KMS-11 (cell line): ENCODE data around the gene DRC3.

Source experiments
- H2AFZ ChIP-seq: fragments of 200-600 bp; sonication (generic); 2 replicates; pipeline ENCODE4 v1.6.1; 2016; ENCODE audit warnings: antibody characterized with exemption, mixed run types, low read depth
- H3K27ac ChIP-seq: fragments of 200-600 bp; sonication (generic); 2 replicates; pipeline ENCODE4 v1.6.1; 2016; ENCODE audit warnings: mild to moderate bottlenecking, mixed run types
- H3K27me3 ChIP-seq: fragments of 200-600 bp; sonication (generic); 2 replicates; pipeline ENCODE4 v1.6.1; 2017; ENCODE audit warnings: mild to moderate bottlenecking, low read depth, mixed run types, moderate library complexity; ENCODE audit not compliant: insufficient read depth
- H3K36me3 ChIP-seq: fragments of 200-600 bp; sonication (generic); 2 replicates; pipeline ENCODE4 v1.6.1; 2017; ENCODE audit warnings: mild to moderate bottlenecking, mixed run types; ENCODE audit not compliant: insufficient read depth
- H3K4me1 ChIP-seq: fragments of 200-600 bp; sonication (generic); 2 replicates; pipeline ENCODE4 v1.6.1; 2016; ENCODE audit warnings: mild to moderate bottlenecking, low read depth, mixed run types; ENCODE audit not compliant: poor library complexity, severe bottlenecking
- H3K4me2 ChIP-seq: fragments of 200-600 bp; sonication (generic); 2 replicates; pipeline ENCODE4 v1.7.0; 2016; ENCODE audit warnings: mild to moderate bottlenecking, mixed run types
- H3K4me3 ChIP-seq: fragments of 200-600 bp; sonication (generic); IDR thresholded peaks from 2 replicates; pipeline ENCODE4 v1.6.1; 2017; ENCODE audit warnings: low read depth, low read length, mixed read lengths; ENCODE audit not compliant: insufficient read depth
- H3K79me2 ChIP-seq: fragments of 200-600 bp; sonication (generic); 2 replicates; pipeline ENCODE4 v1.6.1; 2016; ENCODE audit warnings: low read depth, mixed run types; ENCODE audit not compliant: insufficient read depth
- H3K9ac ChIP-seq: fragments of 200-600 bp; sonication (generic); 2 replicates; pipeline ENCODE4 v1.6.1; 2016; ENCODE audit warnings: mild to moderate bottlenecking, mixed run types
- H4K20me1 ChIP-seq: fragments of 200-600 bp; sonication (generic); 2 replicates; pipeline ENCODE4 v1.6.1; 2016; ENCODE audit warnings: mild to moderate bottlenecking, mixed run types; ENCODE audit not compliant: insufficient read depth
- TF ChIP-seq, protein P1 (sequence below): fragments of 200-600 bp; sonication (generic); conservative IDR thresholded peaks from 2 replicates; pipeline ENCODE4 v1.6.1; 2017; ENCODE audit warnings: low read depth, mild to moderate bottlenecking, antibody characterized with exemption, low read length, moderate library complexity, mixed read lengths

Gene DRC3

DNA sequence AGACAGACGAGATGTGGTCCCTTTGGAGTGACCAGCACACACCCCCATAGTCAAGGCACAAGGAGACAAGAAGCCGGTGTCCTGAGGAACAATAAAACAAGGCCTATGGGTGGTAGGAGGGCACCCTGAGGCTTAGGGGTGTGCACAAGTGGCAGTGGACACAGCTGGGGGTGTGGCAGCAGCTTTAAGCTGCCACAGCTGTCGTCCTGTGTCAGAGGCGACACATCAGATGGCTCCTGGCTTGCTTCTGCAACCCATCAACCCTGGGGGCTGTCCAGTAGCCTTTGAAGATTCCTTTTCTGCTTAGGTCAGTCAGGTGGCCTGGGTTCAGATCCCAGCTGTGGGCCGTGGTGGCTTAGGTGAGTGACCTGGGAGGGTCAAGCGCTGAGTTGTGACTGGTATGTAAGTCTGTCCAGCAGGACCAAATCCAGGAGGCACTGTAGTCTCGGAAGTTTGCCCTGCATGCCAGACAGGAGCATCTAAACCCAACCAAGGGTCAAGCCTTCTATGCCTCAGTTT, 15.8 kb downstream of the DRC3 start:
- Histone ChIP-seq H2AFZ (no peak overlapping the region), H4K20me1 (no peaks in the 10 kb centered on the region), H3K4me3 (no peak overlapping the region), H3K36me3 (no peaks in the 10 kb centered on the region), H3K9ac (no peak overlapping the region), H3K4me1 (no peaks in the 10 kb centered on the region), H3K27ac (no peak overlapping the region), H3K27me3 (no peaks in the 10 kb centered on the region), H3K79me2 (no peaks in the 10 kb centered on the region), H3K4me2 (no peak overlapping the region)
- TF ChIP-seq, protein P1, sequence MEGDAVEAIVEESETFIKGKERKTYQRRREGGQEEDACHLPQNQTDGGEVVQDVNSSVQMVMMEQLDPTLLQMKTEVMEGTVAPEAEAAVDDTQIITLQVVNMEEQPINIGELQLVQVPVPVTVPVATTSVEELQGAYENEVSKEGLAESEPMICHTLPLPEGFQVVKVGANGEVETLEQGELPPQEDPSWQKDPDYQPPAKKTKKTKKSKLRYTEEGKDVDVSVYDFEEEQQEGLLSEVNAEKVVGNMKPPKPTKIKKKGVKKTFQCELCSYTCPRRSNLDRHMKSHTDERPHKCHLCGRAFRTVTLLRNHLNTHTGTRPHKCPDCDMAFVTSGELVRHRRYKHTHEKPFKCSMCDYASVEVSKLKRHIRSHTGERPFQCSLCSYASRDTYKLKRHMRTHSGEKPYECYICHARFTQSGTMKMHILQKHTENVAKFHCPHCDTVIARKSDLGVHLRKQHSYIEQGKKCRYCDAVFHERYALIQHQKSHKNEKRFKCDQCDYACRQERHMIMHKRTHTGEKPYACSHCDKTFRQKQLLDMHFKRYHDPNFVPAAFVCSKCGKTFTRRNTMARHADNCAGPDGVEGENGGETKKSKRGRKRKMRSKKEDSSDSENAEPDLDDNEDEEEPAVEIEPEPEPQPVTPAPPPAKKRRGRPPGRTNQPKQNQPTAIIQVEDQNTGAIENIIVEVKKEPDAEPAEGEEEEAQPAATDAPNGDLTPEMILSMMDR: no peak

DNA sequence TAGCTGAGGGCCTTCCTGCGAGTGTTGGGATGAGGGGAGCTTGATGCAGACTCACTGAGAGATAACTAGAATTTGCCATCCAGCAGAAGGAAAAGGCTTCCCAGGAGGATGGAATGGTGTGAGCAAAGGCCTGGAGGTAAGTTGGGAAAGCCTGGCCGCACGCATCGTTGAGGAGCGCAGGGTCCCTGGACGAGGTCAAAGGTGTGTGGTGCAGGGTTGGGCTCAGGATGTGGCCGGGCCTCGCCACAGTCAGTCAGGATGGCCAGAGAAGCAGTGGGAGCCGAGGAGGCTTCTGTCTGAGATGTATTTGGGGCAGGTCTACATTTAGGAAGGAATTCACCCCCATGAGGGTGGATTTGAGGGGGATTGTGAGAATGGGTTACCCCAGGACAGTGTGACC, 16.4 kb downstream of the DRC3 start:
- Histone ChIP-seq H3K27ac (no peak overlapping the region), H3K4me1 (no peaks in the 10 kb centered on the region), H3K9ac (no peak overlapping the region), H3K27me3 (no peaks in the 10 kb centered on the region), H2AFZ (no peak overlapping the region), H3K36me3 (no peaks in the 10 kb centered on the region), H4K20me1 (no peaks in the 10 kb centered on the region), H3K4me2 (no peak overlapping the region), H3K4me3 (no peak overlapping the region), H3K79me2 (no peaks in the 10 kb centered on the region)
- TF ChIP-seq, protein P1: no peak

DNA sequence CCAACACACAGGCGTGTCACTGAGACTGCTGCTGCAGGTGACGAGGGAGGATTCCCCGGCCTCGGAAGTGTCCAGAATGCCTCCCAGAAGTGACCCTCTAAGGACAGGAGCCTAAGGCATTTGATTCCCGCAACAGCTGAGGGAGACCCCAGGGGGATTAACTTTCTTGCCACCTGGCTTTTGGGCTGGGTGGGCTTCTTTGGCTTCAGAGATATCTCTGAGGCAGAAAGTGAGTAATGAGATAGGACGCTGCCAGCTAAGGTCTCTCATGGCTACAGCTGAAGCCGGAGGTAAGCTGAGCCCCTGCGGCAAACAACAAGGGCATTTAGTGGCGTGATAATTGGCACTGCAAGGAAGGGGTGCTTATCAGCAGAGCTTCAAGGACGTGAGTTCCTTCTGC, 17.0 kb downstream of the DRC3 start:
- Histone ChIP-seq H3K9ac (no peak overlapping the region), H3K27me3 (no peaks in the 10 kb centered on the region), H4K20me1 (no peaks in the 10 kb centered on the region), H3K4me3 (no peak overlapping the region), H3K4me1 (no peaks in the 10 kb centered on the region), H2AFZ (no peak overlapping the region), H3K27ac (no peak overlapping the region), H3K79me2 (no peaks in the 10 kb centered on the region), H3K36me3 (no peaks in the 10 kb centered on the region), H3K4me2 (no peak overlapping the region)
- TF ChIP-seq, protein P1: no peak

DNA sequence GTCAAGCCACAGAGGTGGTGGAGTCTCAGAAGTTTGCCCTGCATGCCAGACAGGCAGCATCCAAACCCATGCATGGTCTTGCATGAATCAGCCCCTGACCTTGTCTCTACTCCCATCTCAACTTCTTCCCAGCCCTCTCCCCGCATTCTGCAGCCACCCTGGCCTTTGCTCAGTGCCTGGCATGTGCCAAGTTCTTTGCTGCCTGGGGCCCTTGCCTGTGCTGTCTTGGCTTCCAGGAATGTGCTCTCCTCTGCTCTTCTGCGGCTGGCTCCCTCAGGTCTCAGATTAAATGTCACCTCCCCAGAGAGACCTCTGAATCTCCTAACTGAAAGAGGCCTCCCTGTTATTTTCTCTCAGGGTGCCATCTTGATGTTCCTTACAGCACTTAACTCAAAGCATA, 17.6 kb downstream of the DRC3 start:
- Histone ChIP-seq H3K4me2 (no peak overlapping the region), H3K27ac (no peak overlapping the region), H3K4me3 (no peak overlapping the region), H3K9ac (no peak overlapping the region), H3K79me2 (no peaks in the 10 kb centered on the region), H4K20me1 (no peaks in the 10 kb centered on the region), H3K27me3 (no peaks in the 10 kb centered on the region), H3K36me3 (no peaks in the 10 kb centered on the region), H2AFZ (no peak overlapping the region), H3K4me1 (no peaks in the 10 kb centered on the region)
- TF ChIP-seq, protein P1: no peak

DNA sequence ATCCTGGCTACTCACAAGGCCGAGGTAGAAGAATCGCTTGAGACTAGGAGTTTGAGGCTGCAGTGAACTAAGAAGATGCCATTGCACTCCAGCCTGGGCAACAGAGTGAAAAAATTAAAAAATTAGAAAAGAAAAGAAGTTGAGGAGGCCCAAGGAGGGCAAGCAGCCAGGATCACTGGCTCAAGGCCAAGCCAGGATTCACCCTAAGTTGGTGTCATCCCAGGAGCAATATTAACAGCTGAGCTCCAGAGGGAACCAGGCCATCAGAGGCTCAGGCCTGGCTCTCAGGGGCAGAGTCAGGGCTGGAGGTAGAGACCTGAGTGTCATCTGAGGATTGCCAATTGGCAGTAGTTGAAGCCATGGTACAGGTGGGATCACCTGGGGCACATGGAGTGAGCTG, 20.7 kb downstream of the DRC3 start:
- H3K4me2 ChIP-seq: no peak overlapping the region
- H3K36me3 ChIP-seq: no peaks in the 10 kb centered on the region
- no peak overlapping the region for H3K9ac ChIP-seq
- H4K20me1 ChIP-seq: no peaks in the 10 kb centered on the region
- H3K79me2 ChIP-seq: no peaks in the 10 kb centered on the region
- no peaks in the 10 kb centered on the region for H3K4me1 ChIP-seq
- no peak overlapping the region for H2AFZ ChIP-seq
- H3K4me3 ChIP-seq: no peak overlapping the region
- no peak overlapping the region for H3K27ac ChIP-seq
- TF ChIP-seq, protein P1: no peak
- no peaks in the 10 kb centered on the region for H3K27me3 ChIP-seq
